ENCODE data around the gene ECM2.

GRCh38 chr9:92524881-92525280 lies 10.9 kb downstream of the ECM2 start:
- TF ChIP-seq EZH2 (IDR thresholded peaks at IDR 0.05; ENCODE audit: insufficient read depth, poor library complexity, severe bottlenecking) (no peak), EZH2phosphoT487 (IDR thresholded peaks at IDR 0.05; ENCODE audit: insufficient read depth, low read depth) (no peak)

Data from GM23248 (cell line).